GM12878 (cell line): Measurements from ENCODE around the gene JUND. TPM values are rescaled to one million over a fixed set of nuclear protein-coding genes. Genes with fewer than 3 reads are reported as not detected.
A peak's percentile ranks its signal among the peaks of the same experiment; 100 is the strongest.

Experiments
- ATAC-seq: fragments of 200-7000 bp; cut with Tn5 transposase; 3 replicates; pipeline ENCODE4 v1.9.1; 2020; ENCODE audit warnings: mild to moderate bottlenecking, moderate library complexity
- BruUV-seq: library from RNA; stranded (reverse); fragments of 400-500 nt; replicated peaks from 2 replicates; lab custom pipeline; 2021; lab: Mats Ljungman, UMichigan
- CTCF ChIA-PET: fragments of 300-600 bp; sonication (Branson Sonifier 250); formaldehyde crosslinking; extraction: SDS; loops from one replicate; lab custom pipeline; 2021; ENCODE audit warnings: inconsistent platforms; lab: Yijun Ruan, JAX
- POLR2A ChIA-PET: fragments of 350-600 bp; formaldehyde crosslinking; extraction: SDS; loops from one replicate; lab custom pipeline; 2021; ENCODE audit warnings: inconsistent platforms; lab: Charles Lee
- RAD21 ChIA-PET: fragments of 300-600 bp; sonication (Branson Sonifier 250); formaldehyde crosslinking; loops from one replicate; lab custom pipeline; 2023; ENCODE audit warnings: antibody characterized with exemption; ENCODE audit not compliant: unreplicated experiment; lab: Charles Lee
- SMC1A ChIA-PET: fragments of 300-600 bp; sonication (Branson Sonifier 250); formaldehyde crosslinking; loops from one replicate; lab custom pipeline; 2023; ENCODE audit not compliant: unreplicated experiment, uncharacterized antibody; lab: Charles Lee
- DNase-seq: peaks from one replicate; pipeline ENCODE4 v3.0.0-alpha.2; 2011; ENCODE audit warnings: low read depth, low spot score
- FAIRE-seq: peaks from 3 replicates; lab custom pipeline; 2011; peaks lifted over from hg19 to GRCh38; lab: Jason Lieb, UNC
- H2AFZ ChIP-seq: 2 replicates; pipeline ENCODE4 v1.6.0; 2011; ENCODE audit warnings: low read depth, low read length, control low read depth; ENCODE audit not compliant: control insufficient read depth
- H3K27ac ChIP-seq: 2 replicates; pipeline ENCODE4 v1.5.1; 2011; ENCODE audit warnings: control low read depth; ENCODE audit not compliant: control insufficient read depth, insufficient read depth
- H3K27me3 ChIP-seq, 2 experiments: replicated peaks in 1 of 2; 2 replicates each; pipeline versions ENCODE4 v1.6.0 to v1.6.1; 2011; ENCODE audit warnings: low read length in 1 of 2; ENCODE audit not compliant: control insufficient read depth in 2 of 2, insufficient read depth in 2 of 2
- H3K36me3 ChIP-seq, 2 experiments: 2 replicates each; pipeline ENCODE4 v1.5.1; 2011; ENCODE audit warnings: low read length in 1 of 2; ENCODE audit not compliant: control insufficient read depth in 2 of 2, insufficient read depth in 2 of 2
- H3K4me1 ChIP-seq: 2 replicates; pipeline ENCODE4 v1.6.1; 2011; ENCODE audit warnings: mild to moderate bottlenecking, low read length, moderate library complexity, mixed read lengths; ENCODE audit not compliant: control insufficient read depth, insufficient read depth
- H3K4me2 ChIP-seq: 2 replicates; pipeline ENCODE4 v1.6.0; 2011; ENCODE audit warnings: control low read depth; ENCODE audit not compliant: control insufficient read depth, insufficient read depth
- H3K4me3 ChIP-seq: fragments of 200-600 bp; sonication (generic); 2 replicates; pipeline ENCODE4 v1.5.1; 2016
- H3K79me2 ChIP-seq: 2 replicates; pipeline ENCODE4 v1.6.0; 2011; ENCODE audit warnings: low read length; ENCODE audit not compliant: control insufficient read depth, insufficient read depth
- H3K9ac ChIP-seq: 2 replicates; pipeline ENCODE4 v1.8.0; 2011; ENCODE audit warnings: low read length, control low read depth, mixed read lengths; ENCODE audit not compliant: control insufficient read depth, insufficient read depth
- H3K9me3 ChIP-seq: replicated peaks from 3 replicates; pipeline ENCODE4 v1.5.1; 2011; ENCODE audit warnings: mild to moderate bottlenecking, low read length; ENCODE audit not compliant: control insufficient read depth, insufficient read depth
- H4K20me1 ChIP-seq: 2 replicates; pipeline ENCODE4 v1.6.0; 2011; ENCODE audit not compliant: control insufficient read depth, insufficient read depth
- CHD4 ChIP-seq: fragments of 200-600 bp; sonication (generic); IDR thresholded peaks from 2 replicates; pipeline ENCODE4 v1.6.1; 2016; ENCODE audit warnings: mild to moderate bottlenecking
- ELK1 ChIP-seq: IDR thresholded peaks from 2 replicates; pipeline ENCODE4 v1.6.1; 2012; ENCODE audit warnings: low read depth, low read length, improper control_type of control experiment
- HDAC2 ChIP-seq: fragments of 200-600 bp; sonication (generic); IDR thresholded peaks from 2 replicates; pipeline ENCODE4 v1.6.1; 2017
- IKZF1 ChIP-seq: fragments of 450-650 bp; conservative IDR thresholded peaks from 2 replicates; pipeline ENCODE4 v1.6.1; 2017; ENCODE audit warnings: antibody characterized with exemption, mild to moderate bottlenecking
- SMARCA5 ChIP-seq: fragments of 450-650 bp; IDR thresholded peaks from 2 replicates; pipeline ENCODE4 v1.6.1; 2017; ENCODE audit warnings: mild to moderate bottlenecking
- TAF1 ChIP-seq: IDR thresholded peaks from 2 replicates; pipeline ENCODE4 v1.6.1; 2011; ENCODE audit warnings: mild to moderate bottlenecking, low read depth, low read length, borderline replicate concordance
- TCF12 ChIP-seq: IDR thresholded peaks from 2 replicates; pipeline ENCODE4 v1.6.1; 2011; ENCODE audit warnings: low read depth, mild to moderate bottlenecking, low read length
- ZNF274 ChIP-seq: IDR thresholded peaks from one replicate; pipeline ENCODE4 v1.8.0; 2011; ENCODE audit not compliant: insufficient read length, insufficient read depth
- WGBS: methylation state at CpG from one replicate; pipeline ENCODE4 v1.1.6; 2016; ENCODE audit warnings: low lambda C conversion rate; ENCODE audit not compliant: insufficient replicate concordance, insufficient coverage; ENCODE audit errors: missing lambda C conversion rate; 5-methylcytosine and 5-hydroxymethylcytosine counted together
- in situ Hi-C: fragments of 300-500 bp; cut with MboI; formaldehyde crosslinking; loops from 9 replicates; pipeline ENCODE4 v1.14.3; 2018; ENCODE audit warnings: mixed read lengths
- intact Hi-C: fragments of 100-400 bp; cut with micrococcal nuclease; formaldehyde crosslinking; loops from one replicate; pipeline ENCODE4 v1.14.2; 2022; ENCODE audit not compliant: unreplicated experiment
- polyA plus RNA-seq, 11 experiments: library from polyadenylated mRNA; depleted of rRNA in 4 of 11; unstranded in 6 of 11; stranded (reverse) in 5 of 11; fragments of >200 nt; fragmentation: Nextera tagmentation in 4 of 11; fragmentation: Illumina TruSeq in 1 of 11; extraction: Ambion mirVana in 4 of 11; extraction: Trizol in 1 of 11; gene quantifications; 1 replicate in 1 of 11; 2 replicates in 10 of 11; pipeline versions ENCODE4 v1.2.1 to v1.2.3, GENCODE V29; 2011 to 2016; ENCODE audit warnings: inconsistent platforms in 2 of 11, missing spikeins in 2 of 11, low read depth in 1 of 11
- total RNA-seq, 4 experiments: library from RNA; depleted of rRNA in 3 of 4; stranded (reverse); fragments of >200 nt in 3 of 4; fragmentation: Illumina TruSeq in 1 of 4; extraction: Trizol in 1 of 4; gene quantifications; 2 replicates each; pipeline versions ENCODE4 v1.2.1 to v1.2.3, GENCODE V29; 2013 to 2021

The JUND gene
- total and polyA plus RNA-seq, 10 of the 15 experiments (the other 5 are each of a cell fraction or from before 2014, with no cell fraction given), result 7.4 to 164 (median 18.8) TPM

GRCh38 chr19:18290302-18291018 lies 9.0 kb upstream of the JUND start (continued):
- TF ChIP-seq TCF12 (peak; percentile 94), IKZF1 (peak; percentile 94), TAF1 (peak; percentile 38; the same call in 1 of the 2 replicates), ELK1 (0 out of 2 replicates have a peak, but pooled peaks have one; percentile 24), ZNF274 (no peak), CHD4 (no peak)

GRCh38 chr19:18289471-18290301 lies 8.3 kb upstream of the JUND start:
- no peaks in the 10 kb centered on the region for H3K36me3 ChIP-seq
- peak; percentile 38 for FAIRE-seq
- POLR2A ChIA-PET, result interaction anchor here (0.5 to 5.8 kb wide), 12 partner anchors 9 to 557 kb away, joined by 3 to 172 read pairs (median 7); partner anchors contain the start of genes JUND and LSM4
- H4K20me1 ChIP-seq, result no peaks in the 10 kb centered on the region
- H3K9ac ChIP-seq, result no peak overlapping the region
- H3K79me2 ChIP-seq, result peaks cover 5% of the 10 kb centered on the region
- DNase-seq, result no peak
- WGBS, result 59% methylated on average over 11 of the region's 12 CpGs
- H3K9me3 ChIP-seq, result no peaks in the 10 kb centered on the region
- 0 out of 2 replicates have a peak overlapping the region, but pooled peaks have one; percentile 7 for H3K4me3 ChIP-seq
- no peak for TF ChIP-seq HDAC2
- TF ChIP-seq SMARCA5, result 0 out of 2 replicates have a peak, but pooled peaks have one; percentile 64
- H3K4me1 ChIP-seq, result peaks cover 39% of the 10 kb centered on the region
- peak overlapping the region; percentile 71 for H3K4me2 ChIP-seq
- intact Hi-C loops (loop anchor here (1.0 kb wide), 2 partner anchors 7 to 15 kb away; no protein-coding TSS in a partner anchor), in situ Hi-C loops (no loop called here)
- RAD21 ChIA-PET, result interaction anchor here (0.7 to 5.8 kb wide), 6 partner anchors 9 to 361 kb away, joined by 3 to 136 read pairs (median 4); partner anchors contain the start of gene JUND
- CTCF ChIA-PET, result interaction anchor here (0.5 to 4.5 kb wide), 4 partner anchors 9 to 94 kb away, joined by 3 to 81 read pairs (median 6); partner anchors contain the start of gene JUND
- ATAC-seq, result no peak; the same call in 2 of the 3 replicates
- H3K27ac ChIP-seq, result peak overlapping the region; percentile 96
- H2AFZ ChIP-seq, result peak overlapping the region; percentile 10; the same call in 1 of the 2 replicates
- SMC1A ChIA-PET, result interaction anchor here (0.6 to 4.3 kb wide), 3 partner anchors 9 to 15 kb away, joined by 3 to 58 read pairs (median 5); partner anchors contain the start of gene JUND
- no peaks in the 10 kb centered on the region for H3K27me3 ChIP-seq
- no TSS peak for BruUV-seq
